HG03095 (cell line): ENCODE results near the gene HEPACAM.
"Not testable (repeated sequence)": the region's sequence is repeated elsewhere in the genome, so short reads cannot be mapped to it uniquely, and the experiment has no call there.

Source experiments
- ATAC-seq: cut with Tn5 transposase; IDR thresholded peaks from one replicate; pipeline ENCODE4 v1.9.1; 2021; ENCODE audit warnings: moderate library complexity; ENCODE audit not compliant: unreplicated experiment

HEPACAM gene

GRCh38 chr11:124935548-124936514, at the start of gene HEPACAM:
Gene HEPACAM, minus strand, starts transcription at chr11:124936047. Its CDS starts 41 bp downstream, at chr11:124936006.
- no peak for ATAC-seq

- no peak for ATAC-seq
Measured at GRCh38 chr11:124984512-124984854, 48.6 kb upstream of the HEPACAM start.

GRCh38 chr11:124983674-124984511, 48.0 kb upstream of the HEPACAM start:
- no peak for ATAC-seq

GRCh38 chr11:124982043-124982442, 46.2 kb upstream of the HEPACAM start:
- ATAC-seq, result no peak

- no peak for ATAC-seq
Measured at GRCh38 chr11:124978316-124978715, 42.5 kb upstream of the HEPACAM start.

- ATAC-seq, result no peak
Measured at GRCh38 chr11:124977006-124977405, 41.2 kb upstream of the HEPACAM start.

GRCh38 chr11:124976531-124976930, 40.7 kb upstream of the HEPACAM start:
- ATAC-seq, result no peak

- ATAC-seq, result no peak
Measured at GRCh38 chr11:124971810-124972209, 36.0 kb upstream of the HEPACAM start.

- no peak for ATAC-seq
Measured at GRCh38 chr11:124970925-124971324, 35.1 kb upstream of the HEPACAM start.

GRCh38 chr11:124968197-124968596, 32.4 kb upstream of the HEPACAM start:
- ATAC-seq, result not testable (repeated sequence)

- ATAC-seq, result peak; percentile 88
Measured at GRCh38 chr11:124961972-124962609, 26.2 kb upstream of the HEPACAM start.

- ATAC-seq, result no peak
Measured at GRCh38 chr11:124955035-124955434, 19.2 kb upstream of the HEPACAM start.

- no peak for ATAC-seq
Measured at GRCh38 chr11:124954590-124954955, 18.7 kb upstream of the HEPACAM start.

GRCh38 chr11:124953753-124954589, 18.1 kb upstream of the HEPACAM start, which contains the start of gene CCDC15:
Gene CCDC15, plus strand, starts transcription at chr11:124954202. Its CDS starts 531 bp downstream, at chr11:124954733.
- ATAC-seq, result peak; percentile 100

- no peak for ATAC-seq
Measured at GRCh38 chr11:124951341-124951740, 15.5 kb upstream of the HEPACAM start.

GRCh38 chr11:124950601-124951330, 14.9 kb upstream of the HEPACAM start:
- no peak for ATAC-seq

GRCh38 chr11:124946735-124947141, 10.9 kb upstream of the HEPACAM start:
- no peak for ATAC-seq

GRCh38 chr11:124945826-124946225, 10.0 kb upstream of the HEPACAM start:
- no peak for ATAC-seq

GRCh38 chr11:124944565-124944964, 8.7 kb upstream of the HEPACAM start:
- ATAC-seq, result no peak

- ATAC-seq, result no peak
Measured at GRCh38 chr11:124943741-124944140, 7.9 kb upstream of the HEPACAM start.
